HG03354 (cell line): Measurements from ENCODE around the gene PEPD.

ENCODE experiments used
- ATAC-seq: cut with Tn5 transposase; IDR thresholded peaks from one replicate; pipeline ENCODE4 v1.9.1; 2021; ENCODE audit warnings: mild to moderate bottlenecking; ENCODE audit not compliant: unreplicated experiment, poor library complexity, severe bottlenecking

PEPD gene

GRCh38 chr19:33550768-33551167 lies 29.2 kb upstream of the PEPD start:
- no peak for ATAC-seq

GRCh38 chr19:33547676-33548075 lies 26.1 kb upstream of the PEPD start:
- no peak for ATAC-seq

GRCh38 chr19:33546656-33547055 lies 25.1 kb upstream of the PEPD start:
- no peak for ATAC-seq

GRCh38 chr19:33545217-33545981 lies 23.8 kb upstream of the PEPD start:
- ATAC-seq: no peak

- no peak for ATAC-seq
Measured at GRCh38 chr19:33535226-33535625, 13.6 kb upstream of the PEPD start.

GRCh38 chr19:33532859-33533460 lies 11.4 kb upstream of the PEPD start:
- no peak for ATAC-seq

- ATAC-seq: no peak
Measured at GRCh38 chr19:33530842-33531241, 9.3 kb upstream of the PEPD start.

GRCh38 chr19:33530296-33530695 lies 8.7 kb upstream of the PEPD start:
- no peak for ATAC-seq

GRCh38 chr19:33529094-33529676 lies 7.6 kb upstream of the PEPD start:
- ATAC-seq: no peak

GRCh38 chr19:33528404-33528803 lies 6.8 kb upstream of the PEPD start:
- no peak for ATAC-seq

- no peak for ATAC-seq
Measured at GRCh38 chr19:33527125-33527524, 5.5 kb upstream of the PEPD start.

GRCh38 chr19:33524024-33524664 lies 2.6 kb upstream of the PEPD start:
- ATAC-seq: no peak

- no peak for ATAC-seq
Measured at GRCh38 chr19:33523167-33523566, 1.6 kb upstream of the PEPD start.

- ATAC-seq: no peak
Measured at GRCh38 chr19:33522371-33522662, 726 bp upstream of the PEPD start.

- no peak for ATAC-seq
Measured at GRCh38 chr19:33520844-33521479, 629 bp downstream of the PEPD start.

GRCh38 chr19:33520048-33520643 lies 1.4 kb downstream of the PEPD start:
- ATAC-seq: no peak

- ATAC-seq: no peak
Measured at GRCh38 chr19:33519416-33519815, 2.2 kb downstream of the PEPD start.

GRCh38 chr19:33518541-33518940 lies 3.0 kb downstream of the PEPD start:
- no peak for ATAC-seq

- no peak for ATAC-seq
Measured at GRCh38 chr19:33517922-33518321, 3.7 kb downstream of the PEPD start.

GRCh38 chr19:33515921-33516320 lies 5.7 kb downstream of the PEPD start:
- no peak for ATAC-seq
